Thymus (tissue), 11 donors: ENCODE measurements around the gene ZMYM5. TPM values are rescaled to one million over a fixed set of nuclear protein-coding genes. Genes with fewer than 3 reads are reported as not detected.
"Not testable (repeated sequence)": the region's sequence is repeated elsewhere in the genome, so short reads cannot be mapped to it uniquely, and the experiment has no call there.

ENCODE experiments used
- DNase-seq, 9 donors: peaks; one replicate each; pipeline ENCODE4 v3.0.0-alpha.2; 2013; ENCODE audit warnings: low spot score in 9 of 9, low read depth in 6 of 9, missing footprints in 1 of 9
- H3K27ac ChIP-seq, 2 donors: one replicate each; pipeline ENCODE4 v1.5.1; 2013; ENCODE audit warnings: control low read depth in 1 of 2, low read depth in 1 of 2, low read length in 1 of 2, mild to moderate bottlenecking in 1 of 2, moderate library complexity in 1 of 2
- H3K27me3 ChIP-seq, 2 donors: one replicate each; pipeline ENCODE4 v1.5.1; 2013; ENCODE audit warnings: low read length in 1 of 2; ENCODE audit not compliant: control insufficient read depth in 2 of 2, insufficient read depth in 1 of 2
- H3K36me3 ChIP-seq, 2 donors: one replicate each; pipeline ENCODE4 v1.5.1; 2013; ENCODE audit warnings: low read length in 1 of 2, mild to moderate bottlenecking in 1 of 2, moderate library complexity in 1 of 2; ENCODE audit not compliant: control insufficient read depth in 2 of 2, insufficient read depth in 2 of 2
- H3K4me1 ChIP-seq, 2 donors: one replicate each; pipeline ENCODE4 v1.5.1; 2013; ENCODE audit warnings: low read length in 2 of 2; ENCODE audit not compliant: control insufficient read depth in 2 of 2, insufficient read depth in 2 of 2
- H3K4me3 ChIP-seq, 2 donors: one replicate each; pipeline ENCODE4 v1.5.1; 2013; ENCODE audit warnings: low read length in 2 of 2, control low read depth in 1 of 2, mild to moderate bottlenecking in 1 of 2
- H3K9me3 ChIP-seq, 2 donors: one replicate each; pipeline ENCODE4 v1.5.1; 2013; ENCODE audit warnings: low read length in 1 of 2, mild to moderate bottlenecking in 1 of 2; ENCODE audit not compliant: control insufficient read depth in 2 of 2, insufficient read depth in 1 of 2
- WGBS: extraction: QIAGEN DNeasy Blood & Tissue Kit; methylation state at CpG from one replicate; pipeline ENCODE4 v1.1.7; 2013; 5-methylcytosine and 5-hydroxymethylcytosine counted together
- polyA plus RNA-seq: library from polyadenylated mRNA; stranded (reverse); fragments of 200-250 nt; gene quantifications from one replicate; pipeline ENCODE4 v1.2.3, GENCODE V29; 2013
- total RNA-seq: library from RNA; stranded (reverse); fragments of 120-200 nt; gene quantifications from one replicate; pipeline ENCODE4 v1.2.4, GENCODE V29; 2013
- donor health status: healthy.

ZMYM5 gene
- total and polyA plus RNA-seq, 2 donors = 17.8 to 18.4 TPM

- H3K36me3 ChIP-seq, H3K27me3 ChIP-seq, H3K9me3 ChIP-seq, H3K4me1 ChIP-seq, H3K27ac ChIP-seq, DNase-seq: not testable (repeated sequence)
- WGBS = 93% methylated on average over 22 of the region's 22 CpGs
- H3K4me3 ChIP-seq = peak overlapping the region; percentile 85 to 96
These were observed 82.6 kb downstream of the ZMYM5 start for GRCh38 chr13:19780753-19781418.

Other genes with a start within 250 kb of the ZMYM5 start
- 17.4 TPM for gene MPHOSPH8, start 230.0 kb downstream of the ZMYM5 start, total RNA-seq
- 37.6 TPM for gene MPHOSPH8, start 230.0 kb downstream of the ZMYM5 start, polyA plus RNA-seq
- 71.2 TPM for gene PSPC1, start 80.7 kb downstream of the ZMYM5 start, total RNA-seq
- gene PSPC1, start 80.7 kb downstream of the ZMYM5 start, polyA plus RNA-seq = 64.6 TPM
- gene ZMYM2, start 95.1 kb upstream of the ZMYM5 start, total RNA-seq = 91.6 TPM
- gene ZMYM2, start 95.1 kb upstream of the ZMYM5 start, polyA plus RNA-seq = 63.9 TPM